Urinary bladder (tissue), 4 donors: ENCODE results near the gene FGF3. TPM values are rescaled to one million over a fixed set of nuclear protein-coding genes. Genes with fewer than 3 reads are reported as not detected.

Experiments
- DNase-seq: peaks from one replicate; pipeline ENCODE4 v3.0.0-alpha.2; 2015; ENCODE audit errors: extremely low spot score
- H3K27ac ChIP-seq: one replicate; pipeline ENCODE4 v1.5.1; 2013; ENCODE audit warnings: low read depth, mild to moderate bottlenecking, moderate library complexity
- H3K36me3 ChIP-seq: one replicate; pipeline ENCODE4 v1.6.1; 2013; ENCODE audit warnings: mild to moderate bottlenecking, moderate library complexity; ENCODE audit not compliant: insufficient read depth
- H3K4me1 ChIP-seq: one replicate; pipeline ENCODE4 v1.6.1; 2013; ENCODE audit warnings: mild to moderate bottlenecking, moderate library complexity; ENCODE audit not compliant: insufficient read depth
- H3K4me3 ChIP-seq: one replicate; pipeline ENCODE4 v1.5.1; 2013; ENCODE audit warnings: low read depth, low read length
- WGBS: extraction: QIAGEN DNeasy Blood & Tissue Kit; methylation state at CpG from one replicate; pipeline ENCODE4 v1.1.7; 2013; 5-methylcytosine and 5-hydroxymethylcytosine counted together
- polyA plus RNA-seq: library from polyadenylated mRNA; stranded (reverse); fragments of 200-250 nt; gene quantifications from one replicate; pipeline ENCODE4 v1.2.3, GENCODE V29; 2013
- total RNA-seq: library from RNA; depleted of rRNA; stranded (reverse); fragments of >200 nt; gene quantifications from one replicate; pipeline ENCODE4 v1.2.3, GENCODE V29; 2014
- donor health status: healthy with polysubstance abuse.
- donor health status: healthy.

Gene FGF3
- not detected for total RNA-seq
- not detected for polyA plus RNA-seq

DNA sequence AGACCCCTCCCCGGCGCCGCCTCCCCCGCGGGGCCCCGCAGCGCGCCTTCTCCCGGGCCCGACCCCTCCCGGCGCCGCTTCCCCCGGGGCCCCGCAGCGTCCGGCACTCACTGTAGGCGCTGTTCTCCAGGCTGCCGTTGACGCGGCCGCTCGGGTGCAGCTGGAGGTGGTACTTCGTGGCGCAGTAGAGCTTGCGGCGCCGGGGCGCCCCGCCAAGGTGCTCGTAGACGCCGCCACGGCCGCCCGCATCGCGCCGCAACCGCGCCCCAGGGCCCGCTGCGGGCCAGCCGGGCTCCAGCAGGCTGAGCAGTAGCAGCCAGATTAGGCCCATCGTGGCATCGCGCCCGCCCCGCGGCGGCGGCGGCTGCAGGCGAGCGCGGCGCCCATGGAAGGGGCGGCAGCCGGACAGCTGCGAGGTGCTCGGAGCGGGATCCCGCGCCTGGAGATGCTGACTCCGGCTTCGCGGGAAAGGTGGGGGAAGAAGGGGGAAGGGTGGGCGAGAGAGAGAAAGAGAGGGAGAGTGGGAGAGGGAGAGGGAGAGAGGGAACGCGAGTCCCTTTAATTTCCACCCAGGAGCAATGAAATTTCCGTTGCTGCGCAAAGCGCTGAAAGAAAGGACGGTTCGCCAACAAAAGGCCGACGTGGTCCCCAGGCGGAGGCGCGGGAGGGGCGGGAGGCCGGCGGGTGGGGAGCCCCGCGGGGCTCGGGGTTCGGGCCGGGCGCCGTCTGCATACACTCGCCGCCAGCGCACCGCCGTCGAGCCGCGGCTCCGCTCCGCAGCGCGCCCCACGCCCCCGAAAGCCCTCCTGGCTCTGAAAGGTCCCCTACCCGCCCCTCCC, at the start of gene FGF3:
TSS of gene FGF3 (minus strand) at position 814 of the 839 bp plus-strand sequence. CDS start at position 331, 483 bp downstream.
- WGBS, result 1% methylated on average over 105 of the region's 105 CpGs
- no peaks in the 10 kb centered on the region for H3K36me3 ChIP-seq
- H3K27ac ChIP-seq, result no peak within 1 kb of the TSS
- H3K4me3 ChIP-seq, result no peak within 1 kb of the TSS
- no peak for DNase-seq
- H3K4me1 ChIP-seq, result no peaks in the 10 kb centered on the region

DNA sequence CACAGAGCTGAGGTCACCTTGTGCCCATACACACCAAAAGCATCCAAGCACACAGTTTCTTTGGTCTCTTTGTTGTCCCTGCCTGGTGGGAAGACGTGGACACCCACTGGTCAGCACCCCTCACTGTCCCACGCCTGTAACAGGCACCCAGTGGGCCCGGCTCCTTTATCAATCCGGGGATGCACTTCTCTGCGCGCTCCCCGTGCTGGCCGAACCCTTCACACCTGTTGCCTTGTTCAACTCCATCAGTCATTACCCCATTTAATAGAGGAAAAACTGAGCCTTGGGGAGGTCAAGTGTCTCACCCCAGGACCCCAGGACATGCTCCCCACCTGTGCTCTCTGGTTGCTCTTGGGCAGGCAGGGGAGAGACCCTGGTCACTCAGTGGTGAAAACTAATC, 49.7 kb upstream of the FGF3 start:
- DNase-seq, result no peak
- Histone ChIP-seq H3K4me3 (no peak overlapping the region), H3K4me1 (no peaks in the 10 kb centered on the region), H3K36me3 (no peaks in the 10 kb centered on the region), H3K27ac (no peak overlapping the region)
- WGBS, result 86% methylated on average over 8 of the region's 8 CpGs

DNA sequence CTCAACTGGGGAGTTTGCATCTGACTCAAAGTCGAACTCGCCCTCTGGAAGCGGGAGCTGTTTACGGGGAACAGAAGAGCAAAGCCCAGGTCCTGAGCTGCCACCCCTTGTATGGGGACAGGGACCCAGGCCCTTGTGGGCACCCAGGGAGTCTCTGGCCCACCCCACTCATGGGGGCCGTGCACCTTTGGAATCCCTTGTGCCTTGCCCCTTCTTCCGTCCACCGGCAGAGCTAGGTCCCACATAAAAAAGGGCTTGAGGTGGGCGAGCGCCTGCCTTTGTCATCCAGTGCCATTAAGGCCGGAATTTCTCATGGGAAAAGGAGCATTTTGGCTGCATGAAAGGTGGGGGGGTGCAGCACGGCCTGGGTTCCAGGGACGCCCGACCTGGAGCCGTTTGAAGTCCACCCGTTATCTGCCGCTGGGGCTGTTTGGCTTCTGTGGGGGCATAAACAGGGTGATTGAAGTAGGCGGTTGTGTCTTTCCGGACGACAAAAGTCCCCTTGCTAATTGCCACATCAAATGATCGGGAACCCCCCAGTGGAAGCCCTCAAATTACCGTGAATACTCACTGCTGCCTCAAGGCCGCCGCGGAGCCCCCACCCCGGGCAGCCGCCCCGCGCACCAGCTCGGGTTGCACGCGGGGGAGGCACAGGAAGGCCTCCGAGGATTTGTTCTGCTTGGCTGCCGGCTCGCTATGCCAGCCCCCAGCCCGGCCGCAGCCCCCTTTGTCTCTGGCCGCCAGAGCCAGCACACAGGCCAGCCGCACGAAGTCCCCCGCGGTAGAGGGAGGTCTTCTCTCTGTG, 49.0 kb upstream of the FGF3 start:
- H3K27ac ChIP-seq, result no peak overlapping the region
- no peaks in the 10 kb centered on the region for H3K36me3 ChIP-seq
- H3K4me3 ChIP-seq, result no peak overlapping the region
- no peaks in the 10 kb centered on the region for H3K4me1 ChIP-seq
- WGBS, result 41% methylated on average over 41 of the region's 41 CpGs
- no peak for DNase-seq

DNA sequence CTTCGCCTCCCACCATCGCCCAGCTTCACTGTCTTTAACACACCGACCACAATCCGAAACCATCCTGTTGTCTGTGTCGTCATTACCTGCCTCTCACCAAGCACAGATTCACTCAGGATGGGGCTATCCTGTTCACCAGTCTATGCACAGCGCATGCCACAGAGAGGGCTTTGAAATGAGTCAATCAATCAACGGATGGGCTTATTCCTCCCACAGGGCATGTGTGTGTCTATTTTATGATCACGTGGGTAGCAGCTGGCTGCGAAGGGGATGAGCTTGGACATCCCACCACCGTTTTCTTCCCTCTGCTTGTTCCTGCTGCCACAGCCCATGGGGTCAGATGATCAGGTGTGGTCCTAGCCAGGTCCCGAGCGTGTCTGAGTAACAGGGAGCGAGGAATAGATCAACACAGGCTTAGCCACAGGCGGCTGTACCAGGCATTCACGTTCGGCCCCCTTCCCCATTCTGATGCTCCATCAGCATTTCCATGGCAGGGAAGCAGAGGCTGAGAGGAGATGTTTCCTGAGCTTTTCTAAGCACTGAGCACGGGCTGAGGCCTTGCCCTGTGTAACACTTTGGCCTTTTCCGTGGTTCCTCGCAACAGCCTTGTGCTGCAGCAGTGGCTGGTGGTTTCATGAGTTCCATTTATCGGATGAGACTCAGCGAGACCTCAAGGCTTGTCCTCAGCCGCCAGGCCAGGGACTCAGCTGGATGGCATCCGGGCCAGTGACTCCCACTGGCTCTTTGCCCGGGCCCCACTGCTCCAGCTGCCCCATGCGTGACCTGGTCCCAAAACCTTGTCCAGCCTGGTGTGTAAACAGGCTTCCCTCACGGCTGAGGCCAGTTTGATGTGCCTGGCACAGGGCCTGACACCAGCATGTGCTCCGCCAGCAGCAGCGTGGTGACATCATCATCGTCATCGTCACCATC, 48.1 kb upstream of the FGF3 start:
- H3K27ac ChIP-seq, result no peak overlapping the region
- no peaks in the 10 kb centered on the region for H3K36me3 ChIP-seq
- WGBS, result 81% methylated on average over 30 of the region's 30 CpGs
- H3K4me1 ChIP-seq, result no peaks in the 10 kb centered on the region
- no peak overlapping the region for H3K4me3 ChIP-seq
- DNase-seq, result no peak

DNA sequence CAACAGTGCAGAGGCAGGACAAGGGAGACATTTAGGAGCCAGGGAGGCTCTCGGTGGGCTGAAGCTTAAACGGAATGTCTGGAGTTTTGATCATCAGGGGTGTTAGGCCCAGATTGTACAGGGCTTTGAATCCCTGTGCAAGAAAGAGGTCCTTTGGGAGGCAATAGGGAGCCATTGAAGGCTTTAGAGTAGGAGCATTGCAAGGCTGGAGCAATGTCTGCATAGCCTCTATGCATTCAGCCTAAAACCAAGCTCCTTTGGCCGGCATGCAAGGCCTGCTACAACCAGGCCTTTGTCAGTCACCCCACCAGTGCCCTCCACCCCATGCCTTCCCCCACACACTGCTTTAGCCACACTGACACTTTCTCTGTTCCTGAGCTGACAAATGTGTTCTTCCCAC, 47.4 kb upstream of the FGF3 start:
- WGBS, result 84% methylated on average over 3 of the region's 3 CpGs
- H3K36me3 ChIP-seq, result no peaks in the 10 kb centered on the region

DNA sequence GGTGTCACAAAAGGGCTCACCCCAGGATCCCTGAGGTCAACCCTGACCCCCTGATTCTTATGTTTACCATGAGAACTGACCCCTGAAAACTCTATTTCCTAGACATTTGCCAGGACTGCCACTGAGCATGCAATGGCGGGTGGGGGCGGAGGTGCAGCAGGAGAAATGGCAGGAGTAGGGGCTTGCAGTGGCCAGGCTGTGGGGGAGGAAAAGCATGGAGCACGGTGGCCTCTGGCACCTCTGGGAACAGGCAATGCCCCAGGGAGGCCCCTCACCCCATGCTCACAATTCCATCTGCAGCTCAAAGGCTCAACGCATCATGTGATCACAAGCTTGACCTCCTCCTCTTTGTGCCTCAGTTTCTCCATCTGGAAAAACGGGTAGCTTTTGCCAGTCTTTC, 46.5 kb upstream of the FGF3 start:
- no peak overlapping the region for H3K4me3 ChIP-seq
- H3K36me3 ChIP-seq, result no peaks in the 10 kb centered on the region
- no peaks in the 10 kb centered on the region for H3K4me1 ChIP-seq
- no peak overlapping the region for H3K27ac ChIP-seq
- DNase-seq, result no peak
- WGBS, result 73% methylated on average over 5 of the region's 5 CpGs

More for the DNA sequence above, 47.4 kb upstream of the FGF3 start:
- DNase-seq, result no peak
- Histone ChIP-seq H3K4me3 (no peak overlapping the region), H3K27ac (no peak overlapping the region), H3K4me1 (no peaks in the 10 kb centered on the region)

DNA sequence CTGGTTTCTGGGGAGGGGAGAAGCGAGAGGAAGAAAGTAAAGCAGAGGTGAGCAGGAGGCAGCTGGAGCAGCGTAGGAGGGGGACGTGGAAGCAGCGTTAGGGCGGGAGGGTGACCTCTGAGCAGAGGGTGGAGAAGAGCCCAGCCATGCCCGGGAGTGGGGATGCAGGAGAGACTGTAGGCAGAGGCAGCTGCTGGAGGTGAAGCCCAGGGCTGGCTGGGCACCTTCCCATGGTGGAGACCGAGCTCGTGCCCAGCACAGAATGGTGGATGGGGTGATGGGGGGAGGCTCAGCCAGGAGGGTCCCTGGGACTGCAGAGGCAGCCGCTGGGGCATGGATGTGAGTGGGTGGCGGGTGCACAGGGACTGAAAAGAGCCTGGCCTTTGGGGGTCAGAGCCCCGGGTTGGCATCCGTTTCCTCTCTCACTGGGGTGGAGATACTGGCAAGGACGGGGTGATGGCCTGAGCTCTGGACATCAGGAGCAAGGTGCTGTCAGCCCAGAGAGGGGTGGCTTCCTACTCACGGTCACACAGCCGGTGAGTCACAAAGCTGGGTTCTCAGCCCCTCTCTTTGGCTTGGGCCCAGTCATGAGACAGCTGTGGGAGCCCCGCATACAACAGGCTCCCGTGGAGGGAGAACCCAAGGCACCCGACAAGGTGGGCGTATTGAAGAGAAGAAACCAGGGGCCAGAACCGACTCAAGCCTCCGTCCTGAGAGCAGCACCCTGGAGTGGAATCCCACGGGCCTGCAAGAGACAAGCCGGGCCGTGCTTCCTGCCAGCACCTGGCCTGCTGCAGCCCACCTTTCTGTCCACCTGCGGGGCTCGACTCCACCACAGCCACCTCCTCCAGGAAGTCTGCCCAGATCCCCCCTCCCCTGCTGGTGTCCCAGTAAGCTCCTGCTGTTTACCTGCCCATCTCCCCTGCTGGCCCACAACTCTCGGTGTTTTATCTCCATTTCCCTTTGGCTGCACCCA, 45.8 kb upstream of the FGF3 start:
- no peaks in the 10 kb centered on the region for H3K36me3 ChIP-seq
- no peak overlapping the region for H3K27ac ChIP-seq
- no peaks in the 10 kb centered on the region for H3K4me1 ChIP-seq
- H3K4me3 ChIP-seq, result no peak overlapping the region
- DNase-seq, result no peak
- 78% methylated on average over 27 of the region's 27 CpGs for WGBS

DNA sequence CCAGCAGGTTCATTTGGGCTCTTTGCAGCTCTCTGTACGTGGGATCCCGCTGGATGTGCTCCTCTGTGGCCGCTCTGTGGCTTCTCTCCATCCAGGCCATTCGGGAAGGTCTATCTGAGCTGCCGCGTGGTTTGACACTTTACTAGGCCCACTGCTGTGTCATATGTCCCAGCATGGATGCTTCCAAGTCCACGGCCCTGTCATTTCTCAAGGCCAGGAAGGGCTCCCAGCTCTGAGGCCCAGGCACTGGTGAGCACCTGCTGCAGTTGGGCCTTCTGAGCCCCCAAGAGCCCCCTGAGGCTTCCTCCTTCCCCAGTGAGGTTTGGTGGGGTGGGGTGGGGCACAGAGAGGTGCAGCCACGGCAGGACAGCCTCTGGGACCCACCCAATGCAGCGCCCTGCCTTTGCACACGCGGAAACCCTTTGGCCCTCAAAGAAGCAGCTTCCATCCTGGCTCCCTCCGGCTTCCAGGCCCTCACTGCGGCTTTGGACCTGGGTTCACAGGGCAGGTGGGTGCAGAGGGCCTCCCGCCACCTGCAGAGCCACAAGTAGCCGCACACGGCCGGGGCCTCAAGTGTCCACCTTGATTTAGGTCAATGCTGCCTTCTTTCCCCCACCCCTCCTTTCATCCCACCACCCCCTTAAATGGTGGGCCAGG, 44.5 kb upstream of the FGF3 start:
- 92% methylated on average over 17 of the region's 17 CpGs for WGBS
- Histone ChIP-seq H3K36me3 (no peaks in the 10 kb centered on the region), H3K27ac (no peak overlapping the region), H3K4me1 (no peaks in the 10 kb centered on the region), H3K4me3 (no peak overlapping the region)
- DNase-seq, result no peak

DNA sequence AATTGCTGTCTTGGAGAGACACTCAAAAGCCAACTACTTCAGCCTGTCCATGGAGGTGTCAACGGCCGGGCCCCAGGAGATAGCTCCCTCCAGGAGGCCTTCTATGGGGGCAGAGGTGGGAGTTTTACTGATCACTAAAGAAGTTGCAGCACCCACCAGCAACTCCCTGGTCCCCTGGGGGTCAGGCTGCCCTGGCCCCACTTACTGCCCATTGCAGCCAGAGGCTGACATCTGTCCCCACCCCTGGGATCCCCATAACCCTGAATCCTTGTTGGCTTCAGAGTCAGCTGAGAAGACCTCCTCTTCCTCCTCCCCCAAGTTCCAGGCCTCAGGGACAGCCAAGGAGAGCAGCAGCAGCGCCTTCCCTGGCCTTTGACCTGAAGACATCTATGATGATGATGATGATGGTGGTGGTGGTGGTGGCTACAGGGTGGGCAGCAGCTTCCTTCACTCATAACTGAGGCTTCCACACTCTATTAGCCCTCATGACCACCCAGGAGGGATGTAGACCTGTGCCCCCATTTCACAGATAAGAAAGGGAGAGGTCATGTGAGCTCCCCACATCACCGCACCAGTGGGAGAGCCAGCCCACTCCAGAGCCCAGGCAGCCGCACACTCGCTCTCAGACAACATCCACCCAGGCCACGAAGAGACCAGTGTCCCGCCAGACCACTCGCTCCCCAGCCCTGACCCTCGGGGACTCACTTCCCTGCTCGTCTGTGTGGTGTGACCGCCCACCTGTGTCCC, 43.8 kb upstream of the FGF3 start:
- Histone ChIP-seq H3K4me1 (no peaks in the 10 kb centered on the region), H3K27ac (no peak overlapping the region), H3K36me3 (no peaks in the 10 kb centered on the region), H3K4me3 (no peak overlapping the region)
- WGBS, result 84% methylated on average over 12 of the region's 12 CpGs
- DNase-seq, result no peak

DNA sequence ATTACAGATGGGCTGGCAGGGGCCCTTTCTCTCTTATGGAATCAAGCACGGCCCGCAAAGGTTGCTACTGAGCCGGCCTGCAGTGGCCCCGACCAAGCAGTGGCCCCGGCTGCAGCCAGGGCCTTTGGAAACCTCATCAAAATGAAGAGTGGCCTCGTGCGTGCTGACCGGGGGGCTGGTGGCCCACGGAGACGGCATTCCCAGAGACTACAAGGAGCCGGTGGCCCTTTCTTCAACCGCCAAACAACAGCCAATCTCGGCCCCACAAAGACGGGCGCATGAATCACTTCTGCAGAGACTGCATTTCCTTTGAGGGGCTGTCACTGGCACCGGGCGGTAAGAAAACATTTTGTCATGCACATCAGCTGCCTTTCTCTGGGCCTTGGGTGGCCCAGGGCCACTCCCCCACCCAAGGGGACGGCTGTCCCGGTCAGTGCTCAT, 43.1 kb upstream of the FGF3 start:
- no peak for DNase-seq
- no peak overlapping the region for H3K27ac ChIP-seq
- no peak overlapping the region for H3K4me3 ChIP-seq
- no peaks in the 10 kb centered on the region for H3K4me1 ChIP-seq
- H3K36me3 ChIP-seq, result no peaks in the 10 kb centered on the region
- WGBS, result 64% methylated on average over 19 of the region's 19 CpGs

DNA sequence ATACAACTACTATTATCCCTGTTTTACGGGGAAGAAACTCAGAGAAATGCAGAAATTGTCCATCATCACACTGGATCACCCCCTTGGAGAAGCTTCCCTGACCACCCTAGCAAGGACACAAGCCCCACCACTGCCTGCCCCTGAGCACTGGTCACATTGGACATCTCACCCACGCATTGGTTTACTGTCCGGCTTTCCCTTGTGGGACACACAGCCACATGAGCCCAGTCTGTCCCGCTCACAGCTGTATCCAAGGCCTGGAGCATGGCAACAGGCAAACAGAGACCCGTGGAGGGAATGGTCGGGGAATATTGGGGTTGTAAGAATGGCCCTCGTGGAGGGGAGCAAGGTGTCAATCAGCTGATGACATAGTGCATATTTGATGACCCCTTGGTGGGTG, 42.7 kb upstream of the FGF3 start:
- Histone ChIP-seq H3K36me3 (no peaks in the 10 kb centered on the region), H3K27ac (no peak overlapping the region), H3K4me1 (no peaks in the 10 kb centered on the region), H3K4me3 (no peak overlapping the region)
- no peak for DNase-seq
- 81% methylated on average over 7 of the region's 7 CpGs for WGBS
